HEK293 (cell line): ENCODE data around the gene EFCAB11.
A peak's percentile ranks its signal among the peaks of the same experiment; 100 is the strongest.

Source experiments
- CTCF ChIA-PET: fragments of 350-600 bp; formaldehyde crosslinking; extraction: SDS; loops from one replicate; lab custom pipeline; 2021; ENCODE audit warnings: antibody characterized with exemption; lab: Yijun Ruan, JAX
- POLR2A ChIA-PET: fragments of 300-600 bp; formaldehyde crosslinking; extraction: SDS; loops from one replicate; lab custom pipeline; 2020; ENCODE audit warnings: antibody characterized with exemption, inconsistent platforms; lab: Yijun Ruan, JAX
- H3K27ac ChIP-seq: fragments of 200-500 bp; sonication (Bioruptor generic); 2 replicates; pipeline ENCODE4 v1.5.1; 2014; ENCODE audit warnings: low read depth, low read length, control low read depth, inconsistent platforms; ENCODE audit errors: extremely low read depth
- H3K36me3 ChIP-seq, 2 experiments: fragments of 200-500 bp in 1 of 2; sonication (Bioruptor generic) in 1 of 2; 1 replicate in 1 of 2; 2 replicates in 1 of 2; pipeline ENCODE4 v1.5.1; 2014 to 2017; ENCODE audit warnings: inconsistent platforms in 2 of 2, low read length in 2 of 2; ENCODE audit not compliant: control insufficient read depth in 2 of 2, insufficient read depth in 1 of 2
- H3K4me1 ChIP-seq: fragments of 200-500 bp; sonication (Bioruptor generic); 2 replicates; pipeline ENCODE4 v1.5.1; 2014; ENCODE audit warnings: mild to moderate bottlenecking, low read length, inconsistent platforms; ENCODE audit not compliant: control insufficient read depth, insufficient read depth
- H3K4me3 ChIP-seq: 2 replicates; pipeline ENCODE4 v1.5.1; 2011; ENCODE audit warnings: low read depth, mild to moderate bottlenecking, control low read depth, low read length, moderate library complexity
- H3K9me3 ChIP-seq: fragments of 200-500 bp; sonication (Bioruptor generic); 2 replicates; pipeline ENCODE4 v1.5.1; 2014; ENCODE audit warnings: low read depth, low read length, inconsistent platforms; ENCODE audit not compliant: control insufficient read depth, insufficient read depth
- BCL6B ChIP-seq: fragments of 450-650 bp; formaldehyde crosslinking; IDR thresholded peaks from 2 replicates; pipeline ENCODE4 v1.5.1; 2017; ENCODE audit warnings: missing biosample characterization, missing genetic modification characterization
- EGR2 ChIP-seq: fragments of 450-650 bp; formaldehyde crosslinking; IDR thresholded peaks from 2 replicates; pipeline ENCODE4 v1.5.1; 2016; ENCODE audit warnings: low read depth, missing biosample characterization, missing genetic modification characterization
- GLI4 ChIP-seq: fragments of 450-650 bp; formaldehyde crosslinking; IDR thresholded peaks from 2 replicates; pipeline ENCODE4 v1.5.1; 2016; ENCODE audit warnings: missing biosample characterization, missing genetic modification characterization
- HOXD13 ChIP-seq: sonication (generic); formaldehyde crosslinking; IDR thresholded peaks from 2 replicates; pipeline ENCODE4 v1.8.0; 2022; ENCODE audit warnings: missing genetic modification reagents, borderline replicate concordance
- SETDB1 ChIP-seq: IDR thresholded peaks from one replicate; pipeline ENCODE4 v1.6.1; 2017; ENCODE audit warnings: mild to moderate bottlenecking, low read length, moderate library complexity, mixed read lengths; ENCODE audit not compliant: insufficient read length
- ZNF311 ChIP-seq: fragments of 450-650 bp; formaldehyde crosslinking; IDR thresholded peaks from 2 replicates; pipeline ENCODE4 v1.5.1; 2017; ENCODE audit warnings: missing biosample characterization, missing genetic modification characterization, borderline replicate concordance
- ZNF341 ChIP-seq: fragments of 450-650 bp; formaldehyde crosslinking; IDR thresholded peaks from 2 replicates; pipeline ENCODE4; 2016; ENCODE audit warnings: low read depth, missing biosample characterization, missing genetic modification characterization
- ZNF37A ChIP-seq: fragments of 450-650 bp; IDR thresholded peaks from 2 replicates; pipeline ENCODE4 v1.5.1; 2018; ENCODE audit warnings: missing biosample characterization, missing genetic modification characterization
- ZNF473 ChIP-seq: fragments of 450-650 bp; formaldehyde crosslinking; IDR thresholded peaks from 2 replicates; pipeline ENCODE4 v1.5.1; 2017; ENCODE audit warnings: missing biosample characterization, missing genetic modification characterization
- ZNF488 ChIP-seq: fragments of 450-650 bp; formaldehyde crosslinking; IDR thresholded peaks from 2 replicates; pipeline ENCODE4 v1.5.1; 2016; ENCODE audit warnings: missing biosample characterization, missing genetic modification characterization
- ZNF513 ChIP-seq: fragments of 450-650 bp; IDR thresholded peaks from 2 replicates; pipeline ENCODE4 v1.5.1; 2018; ENCODE audit warnings: missing biosample characterization, missing genetic modification characterization
- ZNF529 ChIP-seq: fragments of 450-650 bp; formaldehyde crosslinking; IDR thresholded peaks from 2 replicates; pipeline ENCODE4 v1.5.1; 2017; ENCODE audit warnings: missing genetic modification characterization, missing biosample characterization; ENCODE audit not compliant: insufficient replicate concordance
- ZNF629 ChIP-seq: fragments of 450-650 bp; formaldehyde crosslinking; IDR thresholded peaks from 2 replicates; pipeline ENCODE4 v1.5.1; 2017; ENCODE audit warnings: missing biosample characterization, missing genetic modification characterization
- ZNF792 ChIP-seq: fragments of 450-650 bp; formaldehyde crosslinking; IDR thresholded peaks from 2 replicates; pipeline ENCODE4 v1.5.1; 2016; ENCODE audit warnings: missing biosample characterization, missing genetic modification characterization
- TF ChIP-seq, protein P1 (sequence below): fragments of 450-650 bp; formaldehyde crosslinking; IDR thresholded peaks from 2 replicates; pipeline ENCODE4 v1.5.1; 2016; ENCODE audit warnings: missing biosample characterization, missing genetic modification characterization, low read depth
- TF ChIP-seq, protein P2 (sequence below): fragments of 450-650 bp; formaldehyde crosslinking; IDR thresholded peaks from 2 replicates; pipeline ENCODE4 v1.5.1; 2017; ENCODE audit warnings: missing biosample characterization, missing genetic modification characterization
- TF ChIP-seq, protein P3 (sequence below): fragments of 450-650 bp; formaldehyde crosslinking; IDR thresholded peaks from 2 replicates; pipeline ENCODE4 v1.5.1; 2016; ENCODE audit warnings: missing biosample characterization, missing genetic modification characterization

The EFCAB11 gene

DNA sequence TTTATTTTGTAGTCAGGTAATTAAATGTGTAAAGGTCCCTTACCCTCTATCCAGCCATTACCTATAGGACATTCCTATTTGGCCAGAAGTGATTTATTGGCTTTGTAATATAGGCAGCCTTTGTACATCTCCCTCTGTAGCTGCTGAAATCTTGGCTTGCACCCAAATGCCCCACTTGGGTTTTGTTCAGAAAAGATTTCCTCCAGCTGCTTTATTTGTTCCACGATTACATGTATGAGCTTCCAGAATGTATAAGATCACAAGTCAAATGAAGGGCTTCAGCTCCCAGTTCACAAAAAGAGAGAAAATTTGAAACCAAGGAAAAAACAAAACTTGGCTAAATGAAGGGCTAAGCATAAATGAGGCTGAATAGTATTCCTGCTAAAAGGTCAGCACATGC, 103.4 kb downstream of the EFCAB11 start:
- ChIA-PET CTCF (interaction anchor here (0.9 kb wide), 1 partner anchor 64 kb away, joined by 3 read pairs; no protein-coding TSS in a partner anchor), POLR2A (no interaction called here)
- H3K27ac ChIP-seq, result no peak overlapping the region
- no peaks in the 10 kb centered on the region for H3K36me3 ChIP-seq
- H3K4me1 ChIP-seq, result peaks cover 3% of the 10 kb centered on the region; the same call in 1 of the 2 replicates
- H3K9me3 ChIP-seq, result no peaks in the 10 kb centered on the region
- no peak overlapping the region for H3K4me3 ChIP-seq
- TF ChIP-seq, protein P1, sequence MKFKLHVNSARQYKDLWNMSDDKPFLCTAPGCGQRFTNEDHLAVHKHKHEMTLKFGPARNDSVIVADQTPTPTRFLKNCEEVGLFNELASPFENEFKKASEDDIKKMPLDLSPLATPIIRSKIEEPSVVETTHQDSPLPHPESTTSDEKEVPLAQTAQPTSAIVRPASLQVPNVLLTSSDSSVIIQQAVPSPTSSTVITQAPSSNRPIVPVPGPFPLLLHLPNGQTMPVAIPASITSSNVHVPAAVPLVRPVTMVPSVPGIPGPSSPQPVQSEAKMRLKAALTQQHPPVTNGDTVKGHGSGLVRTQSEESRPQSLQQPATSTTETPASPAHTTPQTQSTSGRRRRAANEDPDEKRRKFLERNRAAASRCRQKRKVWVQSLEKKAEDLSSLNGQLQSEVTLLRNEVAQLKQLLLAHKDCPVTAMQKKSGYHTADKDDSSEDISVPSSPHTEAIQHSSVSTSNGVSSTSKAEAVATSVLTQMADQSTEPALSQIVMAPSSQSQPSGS, result no peak
- TF ChIP-seq ZNF37A (tag by site-specific recombination) (no peak), GLI4 (tag by site-specific recombination) (no peak), SETDB1 (no peak), ZNF488 (tag by site-specific recombination) (no peak), ZNF513 (tag by site-specific recombination) (no peak), ZNF629 (tag by site-specific recombination) (no peak), BCL6B (peak; percentile 58)
- TF ChIP-seq, protein P2, sequence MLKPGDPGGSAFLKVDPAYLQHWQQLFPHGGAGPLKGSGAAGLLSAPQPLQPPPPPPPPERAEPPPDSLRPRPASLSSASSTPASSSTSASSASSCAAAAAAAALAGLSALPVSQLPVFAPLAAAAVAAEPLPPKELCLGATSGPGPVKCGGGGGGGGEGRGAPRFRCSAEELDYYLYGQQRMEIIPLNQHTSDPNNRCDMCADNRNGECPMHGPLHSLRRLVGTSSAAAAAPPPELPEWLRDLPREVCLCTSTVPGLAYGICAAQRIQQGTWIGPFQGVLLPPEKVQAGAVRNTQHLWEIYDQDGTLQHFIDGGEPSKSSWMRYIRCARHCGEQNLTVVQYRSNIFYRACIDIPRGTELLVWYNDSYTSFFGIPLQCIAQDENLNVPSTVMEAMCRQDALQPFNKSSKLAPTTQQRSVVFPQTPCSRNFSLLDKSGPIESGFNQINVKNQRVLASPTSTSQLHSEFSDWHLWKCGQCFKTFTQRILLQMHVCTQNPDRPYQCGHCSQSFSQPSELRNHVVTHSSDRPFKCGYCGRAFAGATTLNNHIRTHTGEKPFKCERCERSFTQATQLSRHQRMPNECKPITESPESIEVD, result 0 out of 2 replicates have a peak, but pooled peaks have one; percentile 6

- no peaks in the 10 kb centered on the region for H3K9me3 ChIP-seq
- ChIA-PET POLR2A (no interaction called here), CTCF (no interaction called here)
- H3K4me1 ChIP-seq, result peaks cover 3% of the 10 kb centered on the region; the same call in 1 of the 2 replicates
- H3K4me3 ChIP-seq, result no peak overlapping the region
- no peaks in the 10 kb centered on the region for H3K36me3 ChIP-seq
- TF ChIP-seq, protein P3, sequence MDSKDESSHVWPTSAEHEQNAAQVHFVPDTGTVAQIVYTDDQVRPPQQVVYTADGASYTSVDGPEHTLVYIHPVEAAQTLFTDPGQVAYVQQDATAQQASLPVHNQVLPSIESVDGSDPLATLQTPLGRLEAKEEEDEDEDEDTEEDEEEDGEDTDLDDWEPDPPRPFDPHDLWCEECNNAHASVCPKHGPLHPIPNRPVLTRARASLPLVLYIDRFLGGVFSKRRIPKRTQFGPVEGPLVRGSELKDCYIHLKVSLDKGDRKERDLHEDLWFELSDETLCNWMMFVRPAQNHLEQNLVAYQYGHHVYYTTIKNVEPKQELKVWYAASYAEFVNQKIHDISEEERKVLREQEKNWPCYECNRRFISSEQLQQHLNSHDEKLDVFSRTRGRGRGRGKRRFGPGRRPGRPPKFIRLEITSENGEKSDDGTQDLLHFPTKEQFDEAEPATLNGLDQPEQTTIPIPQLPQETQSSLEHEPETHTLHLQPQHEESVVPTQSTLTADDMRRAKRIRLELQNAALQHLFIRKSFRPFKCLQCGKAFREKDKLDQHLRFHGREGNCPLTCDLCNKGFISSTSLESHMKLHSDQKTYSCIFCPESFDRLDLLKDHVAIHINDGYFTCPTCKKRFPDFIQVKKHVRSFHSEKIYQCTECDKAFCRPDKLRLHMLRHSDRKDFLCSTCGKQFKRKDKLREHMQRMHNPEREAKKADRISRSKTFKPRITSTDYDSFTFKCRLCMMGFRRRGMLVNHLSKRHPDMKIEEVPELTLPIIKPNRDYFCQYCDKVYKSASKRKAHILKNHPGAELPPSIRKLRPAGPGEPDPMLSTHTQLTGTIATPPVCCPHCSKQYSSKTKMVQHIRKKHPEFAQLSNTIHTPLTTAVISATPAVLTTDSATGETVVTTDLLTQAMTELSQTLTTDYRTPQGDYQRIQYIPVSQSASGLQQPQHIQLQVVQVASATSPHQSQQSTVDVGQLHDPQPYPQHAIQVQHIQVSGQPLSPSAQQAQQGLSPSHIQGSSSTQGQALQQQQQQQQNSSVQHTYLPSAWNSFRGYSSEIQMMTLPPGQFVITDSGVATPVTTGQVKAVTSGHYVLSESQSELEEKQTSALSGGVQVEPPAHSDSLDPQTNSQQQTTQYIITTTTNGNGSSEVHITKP, result no peak
- TF ChIP-seq ZNF341 (tag by site-specific recombination) (no peak), ZNF473 (tag by site-specific recombination) (no peak), HOXD13 (no peak), EGR2 (tag by site-specific recombination) (no peak), ZNF529 (tag by site-specific recombination) (no peak), ZNF311 (tag by site-specific recombination) (no peak), ZNF792 (no peak)
- H3K27ac ChIP-seq, result no peak overlapping the region
Observed at GRCh38 chr14:89849931-89850330, 104.6 kb downstream of the EFCAB11 start.
